ENCODE measurements around the gene CCDC127.
"Not testable (repeated sequence)": the region's sequence is repeated elsewhere in the genome, so short reads cannot be mapped to it uniquely, and the experiment has no call there.

The CCDC127 gene

DNA sequence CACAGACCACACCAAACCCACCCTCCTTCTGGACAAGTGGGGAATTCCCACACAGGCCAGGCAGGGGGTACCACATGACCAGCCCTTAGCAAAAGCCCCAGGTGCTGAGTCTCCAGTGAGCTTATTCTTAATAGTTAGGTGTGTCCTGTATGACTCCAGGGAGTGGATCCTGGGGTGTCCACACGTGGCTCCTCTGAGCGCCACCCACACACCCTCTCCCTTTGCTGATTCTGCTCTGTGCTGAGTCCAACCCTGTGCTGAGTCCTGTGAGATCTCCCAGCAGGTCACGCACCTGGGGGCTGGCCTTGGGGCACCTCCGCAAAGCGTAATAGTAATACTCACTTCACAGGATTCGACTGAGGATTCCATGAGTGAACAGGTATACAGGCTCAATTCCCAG, 14.0 kb downstream of the CCDC127 start:
- no peak for DNase-seq (ENCODE audit: low read depth, low spot score)

DNA sequence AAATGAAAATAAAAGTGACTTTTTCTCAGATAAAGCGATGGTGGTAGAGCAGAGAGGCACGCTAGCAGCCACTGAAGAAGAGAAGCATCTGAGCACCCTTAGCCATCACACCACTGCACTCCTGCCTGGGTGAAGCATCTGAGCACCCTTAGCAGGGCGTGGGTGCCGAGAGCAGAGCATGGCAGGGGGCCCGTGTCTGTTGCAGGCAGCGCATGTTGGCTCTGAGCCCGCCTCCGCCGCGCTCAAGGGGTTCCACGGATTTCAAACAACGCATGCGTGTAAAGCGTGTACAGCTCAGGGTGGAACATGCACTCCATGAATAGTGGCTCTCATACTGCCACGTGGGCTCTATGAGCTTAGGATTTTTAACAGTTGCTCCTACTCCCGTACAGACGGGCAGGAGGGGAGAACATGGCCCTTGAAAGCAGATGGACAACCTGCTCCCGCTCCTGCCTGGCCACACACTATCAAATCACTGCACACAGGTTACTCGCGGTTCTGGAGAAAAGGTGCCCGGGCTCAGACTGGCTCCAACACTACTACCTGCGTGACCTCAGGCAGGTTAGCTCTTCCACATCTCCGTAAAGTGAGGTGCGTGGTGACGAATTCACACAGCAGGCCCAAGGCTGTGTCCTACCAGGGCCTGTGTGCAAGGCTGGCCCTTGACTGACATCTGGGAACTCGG, 14.6 kb downstream of the CCDC127 start:
- DNase-seq (ENCODE audit: low read depth, low spot score), result no peak

DNA sequence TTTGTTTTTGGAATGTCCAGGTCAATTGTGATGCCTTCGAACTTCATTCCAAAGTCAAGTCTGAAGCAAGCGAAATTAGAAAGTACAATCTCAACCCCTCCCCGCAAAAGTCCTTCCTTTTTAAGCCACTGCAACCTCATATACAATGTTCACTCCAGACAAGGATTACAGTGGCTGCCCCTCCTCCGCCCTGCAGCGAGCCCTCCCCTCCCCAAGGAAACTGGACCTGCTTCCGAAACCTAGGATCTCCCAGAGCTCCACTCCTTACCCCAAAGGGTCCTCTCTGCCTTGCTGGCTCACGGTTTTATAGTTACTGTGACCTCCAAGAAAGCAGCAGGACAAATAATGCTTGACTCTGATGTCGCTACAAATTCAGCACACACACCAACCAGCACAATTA, 16.3 kb downstream of the CCDC127 start:
- DNase-seq (ENCODE audit: low read depth, low spot score), result no peak

DNA sequence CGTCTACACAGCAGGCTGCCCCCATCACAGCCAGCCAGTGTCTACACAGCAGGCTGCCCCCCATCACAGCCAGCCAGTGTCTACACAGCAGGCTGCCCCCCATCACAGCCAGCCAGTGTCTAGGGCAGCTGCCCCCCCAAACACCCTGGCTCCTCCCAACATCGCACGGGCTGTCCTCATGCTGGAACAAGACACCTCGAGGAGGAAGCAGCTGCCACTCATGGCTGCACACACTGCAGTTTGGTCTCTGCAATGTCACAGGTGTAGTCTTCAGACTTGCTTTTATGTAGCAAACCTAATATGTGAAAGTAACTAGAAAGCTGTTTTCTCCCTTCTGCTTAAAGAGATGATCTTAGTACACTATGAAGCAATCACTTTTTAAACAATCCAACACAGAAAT, 17.0 kb downstream of the CCDC127 start:
- no peak for DNase-seq (ENCODE audit: low read depth, low spot score)

DNA sequence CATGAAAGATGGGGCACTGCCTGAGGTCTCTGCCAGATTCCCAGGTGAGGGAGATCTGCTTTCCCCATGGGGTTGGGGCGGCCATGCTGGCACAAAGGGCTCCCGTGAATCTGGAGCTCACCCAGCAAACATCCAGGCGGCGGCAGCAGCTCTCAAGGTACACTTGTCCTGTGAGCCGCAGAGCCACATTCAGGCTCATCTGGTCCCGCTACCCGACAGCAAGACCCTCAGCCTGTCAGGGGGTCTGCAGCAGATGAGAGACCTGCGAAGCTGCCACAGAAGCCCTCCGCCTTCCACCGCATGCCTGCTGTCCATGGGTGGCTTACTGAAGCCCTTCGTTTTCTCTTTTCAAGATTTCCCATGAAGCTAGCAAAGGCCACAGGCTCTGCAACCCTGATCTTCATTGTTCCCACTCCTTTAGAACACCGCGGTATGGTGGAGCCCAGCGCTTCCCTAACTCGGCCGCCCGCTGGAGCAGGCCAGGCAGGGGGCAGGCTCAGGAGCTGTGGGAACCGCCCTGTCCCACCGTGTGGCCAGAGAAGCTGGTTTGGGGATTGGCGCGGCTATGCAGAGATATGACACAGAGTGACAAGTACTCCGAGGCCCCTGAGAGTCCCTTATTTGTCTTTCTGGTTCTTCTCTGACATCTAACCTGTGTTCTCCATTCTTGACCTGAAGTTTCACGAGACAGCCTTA, 17.9 kb downstream of the CCDC127 start:
- no peak for DNase-seq (ENCODE audit: low read depth, low spot score)

DNA sequence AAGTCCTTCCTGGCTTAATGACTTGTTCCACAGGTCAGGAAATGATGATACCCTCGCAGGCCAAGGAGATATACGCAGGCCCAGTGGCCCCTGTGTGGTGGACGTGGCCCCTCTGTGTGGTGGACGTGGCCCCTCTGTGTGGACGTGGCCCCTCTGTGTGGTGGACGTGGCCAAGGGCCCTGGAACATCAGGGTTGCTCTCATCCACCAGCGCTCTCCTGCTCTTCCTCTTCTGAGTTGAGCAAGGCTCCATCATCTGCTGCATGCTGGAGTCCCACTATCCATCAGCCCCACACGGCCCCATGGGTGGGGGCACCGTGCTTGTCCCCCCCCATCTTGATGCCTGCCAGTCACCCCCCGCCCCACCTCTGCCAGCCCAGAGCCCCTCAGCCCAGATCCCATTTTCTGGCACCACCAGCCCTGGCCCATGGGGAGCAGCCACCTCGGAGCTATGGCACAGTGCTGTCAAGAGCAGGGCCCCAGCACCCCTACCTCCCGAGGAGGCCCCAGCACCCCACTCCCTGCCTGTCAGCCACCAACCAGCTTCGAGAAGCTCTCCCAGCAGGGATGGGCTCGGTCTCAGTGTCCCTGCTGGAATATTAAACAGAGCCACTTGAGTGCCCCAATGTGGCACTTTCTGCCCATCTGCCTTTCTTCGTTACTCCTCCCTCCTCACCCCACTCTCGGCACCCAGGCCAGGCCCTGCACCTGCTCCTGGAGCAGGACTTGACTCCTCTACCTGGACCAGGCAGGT, 18.6 kb downstream of the CCDC127 start:
- DNase-seq (ENCODE audit: low read depth, low spot score), result no peak

DNA sequence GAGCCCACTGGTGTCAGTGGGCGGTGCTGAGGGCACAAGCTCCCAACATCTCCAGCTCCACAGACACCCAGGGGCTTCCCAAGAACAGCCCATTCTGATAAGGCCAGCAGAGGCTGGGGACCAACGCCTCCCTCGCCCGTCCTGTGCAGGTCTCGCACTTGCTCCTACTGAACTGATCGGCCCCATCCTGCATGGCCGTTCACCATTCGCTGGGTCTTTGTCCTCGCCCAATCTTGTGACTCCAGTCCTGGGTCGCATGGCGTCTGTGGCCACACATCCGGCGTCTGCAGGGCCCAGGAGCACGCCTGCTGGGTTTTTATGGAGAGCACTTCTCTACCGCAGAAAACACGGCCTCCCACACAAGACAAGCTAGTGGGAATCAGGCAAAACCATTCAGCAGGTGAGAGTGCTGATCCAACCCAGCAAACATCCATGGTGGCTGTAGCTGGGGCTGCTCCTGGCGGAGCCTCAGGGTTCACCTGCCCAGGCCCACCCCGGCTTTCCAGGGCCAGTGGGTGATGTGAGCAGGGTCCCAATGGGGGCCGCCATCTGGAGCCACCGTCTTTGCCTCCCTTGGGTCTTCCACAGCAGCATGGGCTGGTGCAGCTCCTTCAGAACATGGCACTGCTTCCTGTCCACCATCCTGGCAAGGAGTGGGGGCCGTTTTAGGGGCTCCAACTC, 19.3 kb downstream of the CCDC127 start:
- DNase-seq (ENCODE audit: low read depth, low spot score), result no peak

DNA sequence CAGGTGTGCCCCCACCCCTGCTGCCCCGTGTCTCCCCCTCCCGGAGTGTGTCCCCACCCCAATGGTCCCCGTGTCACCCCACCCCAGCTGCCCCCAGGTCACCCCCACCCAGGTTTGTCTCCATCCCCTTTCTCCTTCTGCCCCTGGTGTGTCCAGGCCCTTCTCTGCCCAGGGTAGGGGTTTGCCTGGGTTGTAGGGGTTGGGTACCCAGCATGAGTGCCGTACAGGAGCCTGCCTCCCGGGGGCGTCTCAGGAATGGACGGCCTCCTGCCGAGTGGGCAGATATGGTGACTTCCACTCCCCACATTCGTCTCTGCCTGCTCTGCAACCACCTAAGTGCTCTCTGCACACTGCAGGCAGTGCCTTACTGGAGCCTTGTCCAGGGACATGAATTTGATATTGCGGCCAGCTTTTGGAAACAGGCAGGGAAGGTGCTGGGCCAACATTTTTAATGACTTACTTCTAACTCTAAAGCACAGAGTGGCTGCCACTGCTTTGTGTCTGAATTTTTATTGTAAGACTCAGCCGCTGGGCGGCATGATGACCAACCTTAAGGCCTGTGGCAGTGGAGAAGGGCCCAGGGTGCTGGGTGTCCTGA, 20.0 kb downstream of the CCDC127 start:
- no peak for DNase-seq (ENCODE audit: low read depth, low spot score)

DNA sequence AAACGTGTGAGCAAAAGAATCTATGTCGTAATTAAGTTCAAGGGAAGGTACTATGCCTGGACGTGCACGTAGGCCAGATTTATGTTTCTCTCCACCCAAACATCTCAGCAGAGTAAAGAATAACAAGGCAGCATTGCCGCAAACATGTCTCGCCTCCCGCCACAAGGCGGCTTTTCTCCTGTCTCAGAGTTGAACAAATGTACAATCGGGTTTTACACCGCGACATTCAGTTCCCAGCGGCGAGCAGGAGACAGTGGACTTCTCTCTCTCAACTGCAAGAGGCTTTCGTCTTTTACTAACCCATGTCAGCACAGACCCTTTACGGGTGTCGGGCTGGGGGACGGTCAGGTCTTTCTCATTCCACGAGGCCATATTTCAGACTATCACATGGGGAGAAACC, 20.9 kb downstream of the CCDC127 start:
- not testable (repeated sequence) for DNase-seq (ENCODE audit: low read depth, low spot score)

DNA sequence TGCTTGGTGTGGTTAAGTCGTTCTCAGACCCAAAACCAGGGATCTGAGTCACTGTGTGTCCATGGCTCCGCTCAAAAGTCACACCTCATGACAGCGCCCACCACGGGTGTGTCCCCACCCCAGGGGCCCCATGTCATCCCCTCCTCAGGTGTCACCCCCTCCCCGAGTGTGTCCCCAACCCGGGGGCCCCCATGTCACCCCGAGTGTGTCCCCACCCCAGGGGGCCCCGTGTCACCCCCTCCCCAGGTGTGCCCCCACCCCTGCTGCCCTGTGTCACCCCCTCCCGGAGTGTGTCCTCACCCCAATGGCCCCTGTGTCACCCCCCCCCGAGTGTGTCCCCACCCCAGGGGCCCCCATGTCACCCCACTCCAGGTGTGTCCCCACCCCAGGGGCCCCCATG, 21.6 kb downstream of the CCDC127 start:
- no peak for DNase-seq (ENCODE audit: low read depth, low spot score)

DNA sequence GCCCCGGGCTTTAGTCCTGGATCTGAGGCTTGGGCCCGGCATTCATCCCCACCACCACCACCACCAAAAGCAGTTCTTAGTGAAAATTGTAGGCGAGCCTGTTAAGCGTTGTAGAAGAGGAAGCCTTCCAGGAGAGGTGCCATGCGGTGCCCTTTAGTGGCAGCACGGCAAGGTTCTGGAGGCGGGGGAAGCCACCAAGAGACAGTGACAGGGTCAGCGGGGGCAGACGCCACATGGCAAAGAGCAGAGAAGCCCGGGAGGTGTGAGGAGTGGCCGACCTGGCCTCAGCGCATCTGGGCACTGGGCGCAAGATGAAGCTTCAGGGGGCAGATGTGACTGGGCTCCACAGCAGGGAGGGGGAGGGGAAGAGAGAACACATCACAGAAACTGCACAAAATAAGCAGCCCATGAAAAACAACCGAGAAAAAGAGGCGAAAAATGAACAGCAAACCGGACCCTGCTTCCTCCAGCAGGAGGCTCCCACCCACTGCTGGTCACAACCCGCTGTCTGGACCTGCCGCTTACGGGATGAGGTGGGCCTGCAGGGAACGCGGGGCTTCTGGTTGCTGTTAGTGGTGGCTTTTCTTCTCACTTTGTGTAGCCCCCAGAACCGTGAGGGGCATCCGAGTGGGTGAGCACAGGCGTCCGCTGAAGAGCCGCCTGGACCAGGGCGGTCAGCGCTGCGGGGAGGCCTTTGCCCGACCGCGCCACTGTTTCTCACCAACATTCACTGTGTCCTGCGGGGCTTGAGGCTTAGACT, 22.4 kb downstream of the CCDC127 start:
- DNase-seq (ENCODE audit: low read depth, low spot score), result no peak

DNA sequence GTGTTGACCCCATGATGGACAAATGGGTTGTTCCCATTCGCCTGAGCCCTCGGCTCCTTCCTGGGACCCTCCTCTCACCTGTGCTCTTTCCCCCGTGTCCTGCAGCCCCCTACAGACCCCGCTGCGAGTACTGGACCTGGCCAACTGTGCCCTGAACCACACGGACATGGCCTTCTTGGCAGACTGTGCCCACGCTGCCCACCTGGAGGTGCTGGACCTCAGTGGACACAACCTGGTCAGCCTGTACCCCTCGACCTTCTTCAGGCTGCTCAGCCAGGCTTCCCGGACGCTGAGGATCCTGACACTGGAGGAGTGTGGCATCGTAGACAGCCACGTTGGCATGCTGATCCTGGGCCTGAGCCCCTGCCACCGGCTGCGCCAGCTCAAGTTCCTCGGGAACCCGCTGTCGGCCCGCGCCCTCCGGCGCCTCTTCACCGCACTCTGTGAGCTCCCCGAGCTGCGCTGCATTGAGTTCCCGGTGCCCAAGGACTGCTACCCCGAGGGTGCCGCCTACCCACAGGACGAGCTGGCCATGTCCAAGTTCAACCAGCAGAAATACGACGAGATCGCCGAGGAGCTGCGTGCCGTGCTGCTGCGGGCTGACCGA, 23.2 kb downstream of the CCDC127 start:
- no peak for DNase-seq (ENCODE audit: low read depth, low spot score)

DNA sequence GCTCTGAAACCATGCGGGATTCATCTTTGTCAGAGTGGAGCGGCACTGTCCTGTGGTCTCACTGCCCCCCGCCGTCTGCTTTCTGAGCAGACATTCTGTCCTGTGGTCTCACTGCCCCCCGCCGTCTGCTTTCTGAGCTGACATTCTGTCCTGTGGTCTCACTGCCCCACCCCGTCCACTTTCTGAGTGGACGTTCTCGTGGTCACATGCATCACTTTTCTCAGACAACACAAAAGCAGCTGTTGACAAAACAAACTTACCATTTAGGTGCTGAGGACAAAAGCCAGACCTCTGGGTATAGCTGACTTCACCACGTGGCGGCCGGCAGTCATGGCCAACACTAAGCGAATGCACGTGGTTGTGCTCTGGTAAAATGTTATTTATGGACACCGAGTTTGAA, 23.9 kb downstream of the CCDC127 start:
- DNase-seq (ENCODE audit: low read depth, low spot score), result no peak

DNA sequence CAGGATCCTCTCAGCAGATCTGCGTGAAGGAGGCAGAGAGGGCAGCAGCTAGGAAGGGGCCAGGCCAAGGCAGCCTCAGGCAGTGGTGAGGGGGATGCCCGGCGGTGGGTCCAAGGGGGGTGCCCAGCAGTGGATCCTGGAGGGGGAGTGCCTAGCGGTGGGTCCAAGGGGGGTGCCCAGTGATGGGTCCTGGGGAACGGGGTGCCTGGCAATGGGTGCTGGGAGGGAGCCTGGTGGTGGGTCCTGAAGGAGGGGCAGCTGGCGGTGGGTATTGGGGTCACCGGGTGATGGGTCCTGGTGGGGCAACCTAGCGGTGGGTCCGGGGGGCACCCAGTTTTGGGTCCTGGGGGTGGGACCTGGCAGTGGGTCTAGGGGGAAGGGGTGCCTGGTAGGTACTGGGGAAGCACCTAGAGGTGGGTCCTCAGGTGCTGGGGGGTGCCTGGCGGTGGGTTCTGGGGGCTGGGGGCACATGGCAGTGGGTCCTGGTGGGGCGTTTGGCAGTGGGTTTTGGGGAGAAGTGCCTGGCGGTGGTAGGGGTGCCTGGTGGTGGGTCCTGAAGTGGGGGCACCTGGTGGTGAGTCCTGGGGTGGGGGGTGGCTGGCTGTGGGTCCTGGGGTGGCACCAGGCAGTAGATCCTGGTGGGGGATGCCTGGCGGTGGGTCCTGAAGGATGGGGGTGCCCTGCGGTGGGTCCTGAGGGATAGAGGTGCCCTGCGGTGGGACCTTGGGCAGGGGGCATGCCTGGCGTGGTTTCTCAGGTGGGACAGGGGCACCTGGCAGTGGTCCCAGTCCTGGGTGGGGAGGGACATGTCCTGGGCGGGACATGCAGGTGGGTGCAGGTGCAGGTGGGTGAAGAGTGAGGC, 24.8 kb downstream of the CCDC127 start:
- no peak for DNase-seq (ENCODE audit: low read depth, low spot score)

DNA sequence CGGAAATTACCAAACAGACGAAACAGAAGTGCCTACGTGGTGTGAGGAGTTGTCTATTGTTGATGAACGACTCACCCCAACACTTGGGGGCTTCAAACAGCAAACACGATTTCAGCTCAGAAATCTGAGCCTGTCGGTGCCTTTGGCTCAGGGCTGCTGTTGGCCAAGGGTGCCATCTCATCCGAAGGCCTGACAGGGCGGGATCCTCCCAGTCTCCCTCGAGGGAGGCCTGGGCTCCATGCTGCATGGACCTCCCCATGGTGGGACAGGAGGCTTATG, 25.3 kb downstream of the CCDC127 start:
- no peak for DNase-seq (ENCODE audit: low read depth, low spot score)

DNA sequence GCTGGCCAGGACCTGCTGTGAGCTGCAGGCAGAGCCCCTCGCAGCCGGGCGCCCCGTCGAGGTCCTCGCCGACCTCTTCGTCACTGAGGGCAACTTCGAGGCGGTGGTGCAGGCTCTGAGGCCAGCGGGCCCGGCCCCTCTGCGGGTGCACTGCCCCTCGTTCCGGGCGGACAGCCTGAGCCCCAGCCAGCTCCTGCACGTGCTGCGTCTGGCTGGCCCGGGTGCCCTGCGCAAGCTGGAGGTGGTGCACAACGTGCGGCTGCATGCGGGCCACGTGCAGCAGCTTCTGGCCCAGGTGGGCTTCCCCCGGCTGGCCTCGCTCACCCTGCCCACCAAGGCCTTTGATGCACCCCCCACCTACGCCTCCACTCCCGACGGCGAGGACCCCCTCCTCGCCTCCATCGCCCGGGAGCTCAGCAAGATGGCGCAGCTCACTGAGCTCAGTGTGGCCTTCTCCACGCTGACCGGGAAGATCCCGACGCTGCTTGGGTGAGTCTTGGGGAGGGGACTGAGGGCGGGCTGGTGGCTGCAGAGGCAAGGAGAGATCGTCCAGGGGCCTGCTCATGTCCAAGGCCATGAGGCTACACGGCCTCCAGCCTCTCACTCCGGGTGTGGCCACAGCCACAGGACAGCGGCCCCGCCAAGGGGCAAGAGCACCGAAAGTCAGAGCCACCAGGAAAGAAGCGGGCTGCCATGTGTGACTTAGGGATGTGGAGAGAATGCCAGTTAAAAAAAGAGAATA, 25.8 kb downstream of the CCDC127 start:
- DNase-seq (ENCODE audit: low read depth, low spot score), result no peak

DNA sequence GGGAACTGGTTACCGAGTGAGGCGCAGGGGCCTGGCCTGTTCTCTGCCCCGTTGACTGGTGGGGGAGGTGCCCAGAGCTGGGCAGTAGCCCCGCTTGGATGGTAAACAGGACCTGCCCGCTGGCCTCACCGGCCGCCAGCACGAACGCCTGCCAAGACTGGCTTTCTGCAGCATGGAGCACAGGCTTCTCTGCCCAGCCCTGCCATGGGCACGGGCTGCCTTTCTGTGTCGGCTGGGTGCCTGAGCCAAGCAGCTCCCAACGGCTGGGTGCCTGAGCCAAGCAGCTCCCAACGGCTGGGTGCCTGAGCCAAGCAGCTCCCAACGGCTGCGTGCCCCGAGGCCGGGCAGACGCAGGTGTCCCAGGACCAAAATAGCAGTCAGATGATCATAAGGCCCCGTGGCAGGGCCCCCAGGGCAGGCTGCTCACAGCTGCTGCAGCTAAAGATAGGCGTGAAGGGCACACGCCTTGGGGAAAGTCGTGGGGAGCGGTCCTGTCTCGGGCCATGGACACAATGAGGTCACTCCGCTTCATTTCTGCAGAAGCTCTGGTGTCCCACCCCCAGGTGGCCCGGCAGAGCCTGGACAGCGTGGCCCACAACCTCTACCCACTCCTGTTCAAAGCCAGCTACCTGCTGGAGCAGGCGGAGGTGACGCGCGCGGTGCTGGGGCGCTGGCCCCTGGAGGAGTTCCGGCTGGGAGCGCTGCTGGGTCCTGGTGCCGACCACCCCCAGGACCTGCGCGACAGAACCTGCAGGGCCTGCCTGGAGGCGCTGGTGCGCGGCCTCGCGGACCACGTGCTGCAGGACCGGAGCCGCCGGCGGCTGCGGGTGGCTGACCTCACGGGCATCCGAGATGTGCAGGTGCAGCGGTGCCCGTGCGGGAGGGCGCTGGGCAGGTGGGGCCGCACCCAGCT, 26.7 kb downstream of the CCDC127 start, which contains the start of gene LRRC14B:
TSS of gene LRRC14B (plus strand) at position 460 of the 913 bp plus-strand sequence. CDS start at position 504, 44 bp downstream.
- no peak for DNase-seq (ENCODE audit: low read depth, low spot score)
